GM12878 (cell line): Measurements from ENCODE around the gene ERC1. TPM values are rescaled to one million over a fixed set of nuclear protein-coding genes. Genes with fewer than 3 reads are reported as not detected.

ENCODE experiments used
- ATAC-seq: fragments of 200-7000 bp; cut with Tn5 transposase; 3 replicates; pipeline ENCODE4 v1.9.1; 2020; ENCODE audit warnings: mild to moderate bottlenecking, moderate library complexity
- BruUV-seq: library from RNA; stranded (reverse); fragments of 400-500 nt; replicated peaks from 2 replicates; lab custom pipeline; 2021; lab: Mats Ljungman, UMichigan
- CTCF ChIA-PET: fragments of 300-600 bp; sonication (Branson Sonifier 250); formaldehyde crosslinking; extraction: SDS; loops from one replicate; lab custom pipeline; 2021; ENCODE audit warnings: inconsistent platforms; lab: Yijun Ruan, JAX
- POLR2A ChIA-PET: fragments of 350-600 bp; formaldehyde crosslinking; extraction: SDS; loops from one replicate; lab custom pipeline; 2021; ENCODE audit warnings: inconsistent platforms; lab: Charles Lee
- RAD21 ChIA-PET: fragments of 300-600 bp; sonication (Branson Sonifier 250); formaldehyde crosslinking; loops from one replicate; lab custom pipeline; 2023; ENCODE audit warnings: antibody characterized with exemption; ENCODE audit not compliant: unreplicated experiment; lab: Charles Lee
- SMC1A ChIA-PET: fragments of 300-600 bp; sonication (Branson Sonifier 250); formaldehyde crosslinking; loops from one replicate; lab custom pipeline; 2023; ENCODE audit not compliant: unreplicated experiment, uncharacterized antibody; lab: Charles Lee
- DNase-seq: peaks from one replicate; pipeline ENCODE4 v3.0.0-alpha.2; 2011; ENCODE audit warnings: low read depth, low spot score
- FAIRE-seq: peaks from 3 replicates; lab custom pipeline; 2011; peaks lifted over from hg19 to GRCh38; lab: Jason Lieb, UNC
- H2AFZ ChIP-seq: 2 replicates; pipeline ENCODE4 v1.6.0; 2011; ENCODE audit warnings: low read depth, low read length, control low read depth; ENCODE audit not compliant: control insufficient read depth
- H3K27ac ChIP-seq: 2 replicates; pipeline ENCODE4 v1.5.1; 2011; ENCODE audit warnings: control low read depth; ENCODE audit not compliant: control insufficient read depth, insufficient read depth
- H3K27me3 ChIP-seq, 2 experiments: replicated peaks in 1 of 2; 2 replicates each; pipeline versions ENCODE4 v1.6.0 to v1.6.1; 2011; ENCODE audit warnings: low read length in 1 of 2; ENCODE audit not compliant: control insufficient read depth in 2 of 2, insufficient read depth in 2 of 2
- H3K36me3 ChIP-seq, 2 experiments: 2 replicates each; pipeline ENCODE4 v1.5.1; 2011; ENCODE audit warnings: low read length in 1 of 2; ENCODE audit not compliant: control insufficient read depth in 2 of 2, insufficient read depth in 2 of 2
- H3K4me1 ChIP-seq: 2 replicates; pipeline ENCODE4 v1.6.1; 2011; ENCODE audit warnings: mild to moderate bottlenecking, low read length, moderate library complexity, mixed read lengths; ENCODE audit not compliant: control insufficient read depth, insufficient read depth
- H3K4me2 ChIP-seq: 2 replicates; pipeline ENCODE4 v1.6.0; 2011; ENCODE audit warnings: control low read depth; ENCODE audit not compliant: control insufficient read depth, insufficient read depth
- H3K4me3 ChIP-seq: fragments of 200-600 bp; sonication (generic); 2 replicates; pipeline ENCODE4 v1.5.1; 2016
- H3K79me2 ChIP-seq: 2 replicates; pipeline ENCODE4 v1.6.0; 2011; ENCODE audit warnings: low read length; ENCODE audit not compliant: control insufficient read depth, insufficient read depth
- H3K9ac ChIP-seq: 2 replicates; pipeline ENCODE4 v1.8.0; 2011; ENCODE audit warnings: low read length, control low read depth, mixed read lengths; ENCODE audit not compliant: control insufficient read depth, insufficient read depth
- H3K9me3 ChIP-seq: replicated peaks from 3 replicates; pipeline ENCODE4 v1.5.1; 2011; ENCODE audit warnings: mild to moderate bottlenecking, low read length; ENCODE audit not compliant: control insufficient read depth, insufficient read depth
- H4K20me1 ChIP-seq: 2 replicates; pipeline ENCODE4 v1.6.0; 2011; ENCODE audit not compliant: control insufficient read depth, insufficient read depth
- CBX3 ChIP-seq: fragments of 200-600 bp; sonication (generic); IDR thresholded peaks from 2 replicates; pipeline ENCODE4 v1.6.1; 2016; ENCODE audit warnings: low read depth, borderline replicate concordance
- CEBPB ChIP-seq, 2 experiments: fragments of 150-350 bp in 1 of 2; IDR thresholded peaks; 2 replicates each; pipeline ENCODE4 v1.6.1; 2012 to 2014; ENCODE audit warnings: low read depth in 2 of 2, low read length in 2 of 2, borderline replicate concordance in 1 of 2, inconsistent platforms in 1 of 2
- CEBPZ ChIP-seq: fragments of 150-350 bp; IDR thresholded peaks from 2 replicates; pipeline ENCODE4 v1.6.1; 2016; ENCODE audit warnings: low read depth, low read length
- KDM1A ChIP-seq: fragments of 200-600 bp; sonication (generic); IDR thresholded peaks from 2 replicates; pipeline ENCODE4 v1.6.1; 2016; ENCODE audit warnings: borderline replicate concordance
- MTA2 ChIP-seq: fragments of 450-650 bp; IDR thresholded peaks from 2 replicates; pipeline ENCODE4 v1.6.1; 2016; ENCODE audit warnings: low read depth, mild to moderate bottlenecking, moderate library complexity
- NKRF ChIP-seq: fragments of 450-650 bp; conservative IDR thresholded peaks from 2 replicates; pipeline ENCODE4 v1.6.1; 2017; ENCODE audit warnings: mild to moderate bottlenecking, moderate library complexity
- NR2F1 ChIP-seq: fragments of 450-650 bp; conservative IDR thresholded peaks from 2 replicates; pipeline ENCODE4 v1.6.1; 2017; ENCODE audit warnings: mild to moderate bottlenecking
- NRF1 ChIP-seq: conservative IDR thresholded peaks from 2 replicates; pipeline ENCODE4 v1.6.1; 2011; ENCODE audit warnings: mild to moderate bottlenecking, low read depth, low read length, improper control_type of control experiment
- POLR2A ChIP-seq: IDR thresholded peaks from 2 replicates; pipeline ENCODE4 v1.6.1; 2011; ENCODE audit warnings: low read depth, mild to moderate bottlenecking, low read length
- RBBP5 ChIP-seq: fragments of 200-600 bp; sonication (generic); conservative IDR thresholded peaks from 2 replicates; pipeline ENCODE4 v1.6.1; 2016
- TBL1XR1 ChIP-seq: IDR thresholded peaks from 2 replicates; pipeline ENCODE4 v1.6.1; 2012; ENCODE audit warnings: low read depth, low read length, improper control_type of control experiment
- ZNF622 ChIP-seq: fragments of 450-650 bp; IDR thresholded peaks from 2 replicates; pipeline ENCODE4 v1.6.1; 2017; ENCODE audit warnings: mild to moderate bottlenecking, inconsistent platforms
- WGBS: methylation state at CpG from one replicate; pipeline ENCODE4 v1.1.6; 2016; ENCODE audit warnings: low lambda C conversion rate; ENCODE audit not compliant: insufficient replicate concordance, insufficient coverage; ENCODE audit errors: missing lambda C conversion rate; 5-methylcytosine and 5-hydroxymethylcytosine counted together
- in situ Hi-C: fragments of 300-500 bp; cut with MboI; formaldehyde crosslinking; loops from 9 replicates; pipeline ENCODE4 v1.14.3; 2018; ENCODE audit warnings: mixed read lengths
- intact Hi-C: fragments of 100-400 bp; cut with micrococcal nuclease; formaldehyde crosslinking; loops from one replicate; pipeline ENCODE4 v1.14.2; 2022; ENCODE audit not compliant: unreplicated experiment
- polyA plus RNA-seq, 11 experiments: library from polyadenylated mRNA; depleted of rRNA in 4 of 11; unstranded in 6 of 11; stranded (reverse) in 5 of 11; fragments of >200 nt; fragmentation: Nextera tagmentation in 4 of 11; fragmentation: Illumina TruSeq in 1 of 11; extraction: Ambion mirVana in 4 of 11; extraction: Trizol in 1 of 11; gene quantifications; 1 replicate in 1 of 11; 2 replicates in 10 of 11; pipeline versions ENCODE4 v1.2.1 to v1.2.3, GENCODE V29; 2011 to 2016; ENCODE audit warnings: inconsistent platforms in 2 of 11, missing spikeins in 2 of 11, low read depth in 1 of 11
- total RNA-seq, 4 experiments: library from RNA; depleted of rRNA in 3 of 4; stranded (reverse); fragments of >200 nt in 3 of 4; fragmentation: Illumina TruSeq in 1 of 4; extraction: Trizol in 1 of 4; gene quantifications; 2 replicates each; pipeline versions ENCODE4 v1.2.1 to v1.2.3, GENCODE V29; 2013 to 2021
- TF ChIP-seq, protein P1 (sequence below): fragments of 450-650 bp; formaldehyde crosslinking; IDR thresholded peaks from 2 replicates; pipeline ENCODE4 v1.5.0; 2022; ENCODE audit warnings: mild to moderate bottlenecking, missing genetic modification characterization
- TF ChIP-seq, protein P2 (sequence below), 3 experiments: IDR thresholded peaks in 2 of 3; conservative IDR thresholded peaks in 1 of 3; 2 replicates each; pipeline ENCODE4 v1.5.1; 2011; ENCODE audit warnings: low read depth in 3 of 3, low read length in 3 of 3, mild to moderate bottlenecking in 3 of 3, control low read depth in 2 of 3, moderate library complexity in 2 of 3, inconsistent platforms in 1 of 3, mixed read lengths in 1 of 3; ENCODE audit not compliant: control insufficient read depth in 2 of 3, insufficient read depth in 1 of 3; ENCODE audit errors: extremely low read depth in 1 of 3

Gene ERC1
- total and polyA plus RNA-seq, 10 of the 15 experiments (the other 5 are each of a cell fraction or from before 2014, with no cell fraction given), result 0.75 to 8.0 (median 5.0) TPM

- Histone ChIP-seq H3K4me2 (no peak overlapping the region), H3K9ac (no peak overlapping the region), H3K27me3 (no peaks in the 10 kb centered on the region), H3K4me1 (peaks cover 4% of the 10 kb centered on the region; the same call in 1 of the 2 replicates), H3K36me3 (no peaks in the 10 kb centered on the region), H4K20me1 (no peaks in the 10 kb centered on the region), H3K27ac (no peak overlapping the region), H3K4me3 (no peak overlapping the region), H2AFZ (no peak overlapping the region), H3K9me3 (no peaks in the 10 kb centered on the region), H3K79me2 (no peaks in the 10 kb centered on the region)
- 52% methylated on average over 8 of the region's 8 CpGs for WGBS
- no peak for ATAC-seq
- intact Hi-C loops (no loop called here), in situ Hi-C loops (no loop called here)
- ChIA-PET POLR2A (no interaction called here), CTCF (interaction anchor here (1.0 kb wide), 1 partner anchor 10 kb away, joined by 3 read pairs; no protein-coding TSS in a partner anchor), SMC1A (interaction anchor here (0.9 to 2.0 kb wide), 3 partner anchors 9 to 210 kb away, joined by 3 to 5 read pairs (median 4); no protein-coding TSS in a partner anchor), RAD21 (interaction anchor here (0.7 to 1.7 kb wide), 2 partner anchors 210 to 597 kb away, joined by 4 to 6 read pairs; no protein-coding TSS in a partner anchor)
- no TSS peak for BruUV-seq
- no peak for TF ChIP-seq CBX3
- TF ChIP-seq KDM1A, result no peak
- no peak for TF ChIP-seq MTA2
- no peak for TF ChIP-seq CEBPZ
- TF ChIP-seq, protein P1, sequence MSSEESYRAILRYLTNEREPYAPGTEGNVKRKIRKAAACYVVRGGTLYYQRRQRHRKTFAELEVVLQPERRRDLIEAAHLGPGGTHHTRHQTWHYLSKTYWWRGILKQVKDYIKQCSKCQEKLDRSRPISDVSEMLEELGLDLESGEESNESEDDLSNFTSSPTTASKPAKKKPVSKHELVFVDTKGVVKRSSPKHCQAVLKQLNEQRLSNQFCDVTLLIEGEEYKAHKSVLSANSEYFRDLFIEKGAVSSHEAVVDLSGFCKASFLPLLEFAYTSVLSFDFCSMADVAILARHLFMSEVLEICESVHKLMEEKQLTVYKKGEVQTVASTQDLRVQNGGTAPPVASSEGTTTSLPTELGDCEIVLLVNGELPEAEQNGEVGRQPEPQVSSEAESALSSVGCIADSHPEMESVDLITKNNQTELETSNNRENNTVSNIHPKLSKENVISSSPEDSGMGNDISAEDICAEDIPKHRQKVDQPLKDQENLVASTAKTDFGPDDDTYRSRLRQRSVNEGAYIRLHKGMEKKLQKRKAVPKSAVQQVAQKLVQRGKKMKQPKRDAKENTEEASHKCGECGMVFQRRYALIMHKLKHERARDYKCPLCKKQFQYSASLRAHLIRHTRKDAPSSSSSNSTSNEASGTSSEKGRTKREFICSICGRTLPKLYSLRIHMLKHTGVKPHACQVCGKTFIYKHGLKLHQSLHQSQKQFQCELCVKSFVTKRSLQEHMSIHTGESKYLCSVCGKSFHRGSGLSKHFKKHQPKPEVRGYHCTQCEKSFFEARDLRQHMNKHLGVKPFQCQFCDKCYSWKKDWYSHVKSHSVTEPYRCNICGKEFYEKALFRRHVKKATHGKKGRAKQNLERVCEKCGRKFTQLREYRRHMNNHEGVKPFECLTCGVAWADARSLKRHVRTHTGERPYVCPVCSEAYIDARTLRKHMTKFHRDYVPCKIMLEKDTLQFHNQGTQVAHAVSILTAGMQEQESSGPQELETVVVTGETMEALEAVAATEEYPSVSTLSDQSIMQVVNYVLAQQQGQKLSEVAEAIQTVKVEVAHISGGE (CRISPR knock-in tag), result no peak
- TF ChIP-seq ZNF622, result no peak
- TF ChIP-seq NRF1, result no peak
- no peak for TF ChIP-seq RBBP5
- TF ChIP-seq TBL1XR1, result no peak
- no peak for TF ChIP-seq POLR2A
- no peak for TF ChIP-seq CEBPB (IDR thresholded peaks at IDR 0.05; ENCODE audit: borderline replicate concordance in 1 of 2, low read depth in 2 of 2, low read length in 2 of 2)
- TF ChIP-seq, protein P2, sequence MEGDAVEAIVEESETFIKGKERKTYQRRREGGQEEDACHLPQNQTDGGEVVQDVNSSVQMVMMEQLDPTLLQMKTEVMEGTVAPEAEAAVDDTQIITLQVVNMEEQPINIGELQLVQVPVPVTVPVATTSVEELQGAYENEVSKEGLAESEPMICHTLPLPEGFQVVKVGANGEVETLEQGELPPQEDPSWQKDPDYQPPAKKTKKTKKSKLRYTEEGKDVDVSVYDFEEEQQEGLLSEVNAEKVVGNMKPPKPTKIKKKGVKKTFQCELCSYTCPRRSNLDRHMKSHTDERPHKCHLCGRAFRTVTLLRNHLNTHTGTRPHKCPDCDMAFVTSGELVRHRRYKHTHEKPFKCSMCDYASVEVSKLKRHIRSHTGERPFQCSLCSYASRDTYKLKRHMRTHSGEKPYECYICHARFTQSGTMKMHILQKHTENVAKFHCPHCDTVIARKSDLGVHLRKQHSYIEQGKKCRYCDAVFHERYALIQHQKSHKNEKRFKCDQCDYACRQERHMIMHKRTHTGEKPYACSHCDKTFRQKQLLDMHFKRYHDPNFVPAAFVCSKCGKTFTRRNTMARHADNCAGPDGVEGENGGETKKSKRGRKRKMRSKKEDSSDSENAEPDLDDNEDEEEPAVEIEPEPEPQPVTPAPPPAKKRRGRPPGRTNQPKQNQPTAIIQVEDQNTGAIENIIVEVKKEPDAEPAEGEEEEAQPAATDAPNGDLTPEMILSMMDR (IDR thresholded peaks at IDR 0.05 in 2 of 3, conservative IDR thresholded peaks at IDR 0.05 in 1 of 3; ENCODE audit: control insufficient read depth in 2 of 3, extremely low read depth in 1 of 3, insufficient read depth in 1 of 3, low read depth in 3 of 3, low read length in 3 of 3), result no peak
- TF ChIP-seq NKRF, result no peak
- no peak for TF ChIP-seq NR2F1
- no peak for DNase-seq
- FAIRE-seq, result no peak
Observed at GRCh38 chr12:1328391-1328790, 337.4 kb downstream of the ERC1 start.
